OCI-LY7 (cell line): Measurements from ENCODE around the gene BFSP2.

ENCODE experiments used
- EZH2phosphoT487 ChIP-seq: fragments of 200-600 bp; sonication (generic); IDR thresholded peaks from 2 replicates; pipeline ENCODE4 v1.6.1; 2018; ENCODE audit warnings: low read depth, borderline replicate concordance, mild to moderate bottlenecking, mixed run types, antibody characterized with exemption, low read length, moderate library complexity, mixed read lengths
- TF ChIP-seq, protein P1 (sequence below): fragments of 200-600 bp; sonication (generic); conservative IDR thresholded peaks from 2 replicates; pipeline ENCODE4 v1.5.1; 2014; ENCODE audit warnings: mild to moderate bottlenecking, antibody characterized with exemption, low read length, moderate library complexity, mixed read lengths

DNA sequence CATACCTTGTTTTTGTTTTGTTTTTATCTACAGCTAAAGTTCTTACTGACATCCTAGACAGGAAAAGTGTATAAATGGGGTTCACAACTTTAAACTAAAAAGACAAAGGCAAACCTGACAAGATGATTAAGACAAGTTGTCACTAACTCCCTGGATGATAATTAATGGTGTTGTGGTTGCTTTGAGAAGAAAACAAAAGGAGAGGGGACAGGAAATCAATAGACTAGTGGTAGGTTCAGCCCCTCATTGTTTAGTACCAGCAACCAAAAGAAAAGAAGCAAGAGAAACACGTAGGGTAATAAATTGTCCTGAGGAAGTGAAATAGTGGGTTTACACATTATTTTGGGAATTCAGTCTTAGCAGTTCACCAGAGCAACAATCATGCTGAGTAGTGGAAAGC lies 78.8 kb downstream of the BFSP2 start:
- TF ChIP-seq, protein P1, sequence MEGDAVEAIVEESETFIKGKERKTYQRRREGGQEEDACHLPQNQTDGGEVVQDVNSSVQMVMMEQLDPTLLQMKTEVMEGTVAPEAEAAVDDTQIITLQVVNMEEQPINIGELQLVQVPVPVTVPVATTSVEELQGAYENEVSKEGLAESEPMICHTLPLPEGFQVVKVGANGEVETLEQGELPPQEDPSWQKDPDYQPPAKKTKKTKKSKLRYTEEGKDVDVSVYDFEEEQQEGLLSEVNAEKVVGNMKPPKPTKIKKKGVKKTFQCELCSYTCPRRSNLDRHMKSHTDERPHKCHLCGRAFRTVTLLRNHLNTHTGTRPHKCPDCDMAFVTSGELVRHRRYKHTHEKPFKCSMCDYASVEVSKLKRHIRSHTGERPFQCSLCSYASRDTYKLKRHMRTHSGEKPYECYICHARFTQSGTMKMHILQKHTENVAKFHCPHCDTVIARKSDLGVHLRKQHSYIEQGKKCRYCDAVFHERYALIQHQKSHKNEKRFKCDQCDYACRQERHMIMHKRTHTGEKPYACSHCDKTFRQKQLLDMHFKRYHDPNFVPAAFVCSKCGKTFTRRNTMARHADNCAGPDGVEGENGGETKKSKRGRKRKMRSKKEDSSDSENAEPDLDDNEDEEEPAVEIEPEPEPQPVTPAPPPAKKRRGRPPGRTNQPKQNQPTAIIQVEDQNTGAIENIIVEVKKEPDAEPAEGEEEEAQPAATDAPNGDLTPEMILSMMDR: no peak
- no peak for TF ChIP-seq EZH2phosphoT487
